GM21717 (cell line): Measurements from ENCODE around the gene GNG8.

ENCODE experiments used
- ATAC-seq: cut with Tn5 transposase; IDR thresholded peaks from one replicate; pipeline ENCODE4 v1.9.1; 2021; ENCODE audit warnings: mild to moderate bottlenecking, moderate library complexity; ENCODE audit not compliant: unreplicated experiment

GNG8 gene

DNA sequence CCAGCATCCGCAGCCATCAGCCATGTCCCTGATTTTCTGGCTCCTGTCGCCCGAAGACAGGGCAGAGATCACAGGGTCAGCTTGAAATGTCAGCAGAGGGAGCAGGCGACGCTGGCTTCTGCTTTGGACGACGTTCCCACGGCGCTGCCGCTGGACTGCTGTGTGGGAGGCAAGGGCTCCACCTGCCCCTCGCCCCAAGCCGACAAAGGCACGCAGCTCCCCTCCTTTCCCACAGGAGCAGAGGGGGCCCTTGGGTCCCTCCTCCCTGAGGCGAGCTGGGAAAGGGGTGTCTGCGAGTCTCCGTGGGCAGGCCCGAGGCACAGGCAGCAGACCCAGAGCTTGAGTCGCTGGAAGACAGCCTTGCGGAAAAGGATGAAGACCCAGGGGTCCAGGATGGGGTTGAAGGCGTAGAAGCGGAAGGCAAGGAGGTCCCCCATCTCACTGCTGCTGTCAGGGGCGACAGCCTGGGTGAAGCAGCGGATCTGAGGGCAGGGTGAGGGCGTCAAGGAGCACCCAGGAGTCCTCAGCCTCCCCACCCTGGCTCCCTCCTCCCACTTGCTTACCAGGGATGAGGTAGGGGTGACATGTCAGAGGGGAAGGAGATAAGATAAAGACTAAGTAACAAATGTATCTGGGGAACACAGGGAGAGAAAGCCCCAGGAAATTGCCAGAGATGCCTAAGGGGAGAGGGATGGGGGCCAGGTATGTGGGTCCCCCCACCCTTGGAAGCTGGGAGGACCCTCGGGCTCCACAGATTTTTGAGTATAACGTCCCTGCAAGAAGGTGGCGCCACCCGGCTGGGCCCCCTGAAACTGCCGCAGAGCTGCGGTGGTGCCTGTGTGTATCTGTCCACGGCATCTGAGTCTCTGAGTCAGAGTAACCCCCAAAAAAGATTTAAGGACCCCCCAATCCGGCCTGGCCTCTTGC is 14.5 kb downstream of the GNG8 start:
- no peak for ATAC-seq

DNA sequence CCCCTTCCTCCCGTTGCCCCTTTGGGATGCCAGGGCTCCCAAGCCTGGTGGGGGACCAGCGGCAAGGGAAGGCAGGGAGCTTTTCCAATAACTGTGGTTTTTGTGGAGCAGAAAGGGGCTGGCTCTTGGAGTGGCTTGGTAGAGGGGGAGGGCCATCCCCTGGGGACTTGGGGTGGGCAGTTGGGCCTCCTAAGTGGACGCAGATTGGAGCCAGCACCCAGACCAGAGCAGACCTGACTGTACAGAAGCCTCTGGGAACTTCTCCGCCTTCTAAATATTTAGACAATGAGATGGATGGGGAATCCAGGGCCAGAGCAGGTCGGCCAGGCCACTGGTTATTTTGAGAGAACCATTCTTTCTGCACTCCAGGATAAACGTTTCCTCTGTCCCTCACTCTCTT is 15.3 kb downstream of the GNG8 start:
- no peak for ATAC-seq

DNA sequence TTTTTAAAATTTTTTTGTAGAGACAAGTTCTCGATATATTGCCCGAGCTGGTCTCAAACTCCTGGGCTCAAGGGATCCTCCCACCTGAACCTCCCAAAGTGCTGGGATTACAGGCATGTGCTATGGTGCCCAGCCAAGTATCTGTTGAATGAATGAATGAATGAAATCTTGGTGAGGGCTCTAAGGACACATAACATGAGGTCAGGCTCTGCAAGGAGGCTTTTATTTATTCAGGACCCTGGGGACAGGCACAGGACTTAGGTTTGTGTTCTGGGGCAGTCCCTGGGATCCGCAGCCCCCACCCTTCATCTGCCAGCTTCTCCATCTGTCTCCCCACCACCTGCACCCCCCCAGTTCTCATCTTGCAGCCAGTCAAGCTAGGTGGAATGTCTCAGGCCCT is 15.7 kb downstream of the GNG8 start:
- ATAC-seq = no peak

DNA sequence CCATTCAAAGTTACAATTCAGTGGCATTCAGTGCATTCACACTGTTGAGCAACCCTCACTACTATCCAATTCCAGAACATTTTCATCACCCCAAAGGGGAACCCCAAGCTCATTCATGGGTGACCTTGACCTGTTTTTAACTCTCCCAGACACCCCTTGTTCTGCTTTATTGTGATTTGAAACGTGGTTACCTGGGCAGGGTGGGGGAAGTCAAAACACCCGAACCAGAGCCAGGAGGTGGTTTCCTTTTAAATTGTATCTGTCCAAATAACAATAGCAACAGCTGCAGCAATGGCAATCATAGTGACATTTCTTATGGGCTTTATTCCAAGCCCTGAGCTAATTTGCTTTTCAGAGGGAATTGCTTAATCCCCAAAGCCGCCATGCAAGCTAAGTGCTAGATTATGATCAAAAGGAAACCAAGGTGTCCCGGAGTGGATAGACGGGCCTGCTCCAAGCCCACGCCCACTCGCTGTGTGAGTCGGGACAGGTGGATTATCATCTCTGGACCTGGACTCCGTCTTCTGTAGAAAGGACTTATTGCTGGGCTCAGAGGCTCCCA is 17.3 kb downstream of the GNG8 start:
- peak; percentile 32 for ATAC-seq

DNA sequence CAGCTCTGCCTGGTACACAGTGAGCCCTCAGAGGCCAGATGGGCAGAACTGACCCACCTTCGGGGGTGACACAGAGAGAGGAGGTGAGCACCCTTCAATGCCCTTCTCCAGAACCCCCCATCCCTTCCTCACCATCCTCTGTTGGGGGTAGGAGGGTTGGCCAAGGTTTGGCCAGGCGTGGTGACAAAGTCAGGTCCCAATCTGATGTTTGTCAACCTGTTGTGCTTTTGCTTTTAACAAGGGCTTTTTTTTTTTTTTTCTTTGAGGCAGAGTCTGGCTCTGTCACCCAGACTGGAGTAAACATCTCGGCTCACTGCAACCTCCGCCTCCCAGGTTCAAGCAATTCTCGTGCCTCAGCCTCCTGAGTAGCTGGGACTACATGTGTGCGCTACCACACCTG is 18.4 kb downstream of the GNG8 start:
- no peak for ATAC-seq

DNA sequence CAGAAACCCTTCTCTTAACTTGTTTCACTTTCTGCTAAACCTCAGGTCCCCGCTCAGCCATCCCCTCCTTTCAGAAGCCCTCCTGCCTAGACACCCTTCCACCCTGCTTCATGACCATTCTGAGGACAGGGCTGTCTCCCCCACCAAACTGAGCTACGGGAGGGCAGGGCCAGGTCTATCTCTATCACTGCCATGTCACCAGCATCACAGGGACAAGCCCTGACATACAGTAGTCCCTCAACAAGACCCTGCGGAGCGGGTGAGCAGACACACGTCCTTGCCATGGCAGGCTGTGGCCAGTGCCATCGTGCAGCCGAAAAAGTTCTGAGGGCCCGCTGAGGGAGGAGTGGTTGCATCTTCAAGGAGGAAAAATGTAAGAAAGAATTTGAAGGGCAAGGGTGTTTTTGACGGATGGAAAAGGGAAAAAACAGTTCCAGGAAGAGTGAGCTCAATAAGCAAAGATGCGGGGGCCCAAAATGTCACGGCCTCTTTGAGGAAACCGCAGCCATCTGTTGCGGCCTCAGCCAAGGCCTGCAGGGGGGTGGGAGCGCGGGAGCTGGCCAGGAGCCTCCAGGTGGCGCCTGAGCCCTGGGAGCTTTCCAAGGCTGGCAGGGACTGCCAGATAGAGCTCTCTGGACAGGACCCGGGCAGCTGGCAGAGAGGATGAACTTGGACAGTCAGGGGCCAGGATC is 19.2 kb downstream of the GNG8 start:
- ATAC-seq = no peak

DNA sequence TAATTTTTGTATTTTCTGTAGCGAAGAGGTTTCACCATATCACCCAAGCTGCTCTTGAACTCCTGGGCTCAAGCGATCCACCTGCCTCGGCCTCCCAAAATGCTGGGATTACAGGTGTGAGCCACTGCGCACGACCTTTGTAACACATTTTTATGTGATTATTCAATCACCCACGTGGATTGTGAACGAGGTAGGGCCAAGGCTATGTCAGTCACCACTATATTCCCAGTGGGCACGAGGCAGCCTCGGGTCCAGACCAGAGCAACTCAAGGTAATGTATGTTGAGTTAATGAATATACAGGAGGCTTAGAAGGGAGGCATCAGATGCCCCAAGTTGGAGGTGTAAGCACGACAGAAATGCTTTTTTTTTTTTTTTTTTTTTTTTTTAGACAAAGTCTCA is 20.0 kb downstream of the GNG8 start:
- no peak for ATAC-seq

DNA sequence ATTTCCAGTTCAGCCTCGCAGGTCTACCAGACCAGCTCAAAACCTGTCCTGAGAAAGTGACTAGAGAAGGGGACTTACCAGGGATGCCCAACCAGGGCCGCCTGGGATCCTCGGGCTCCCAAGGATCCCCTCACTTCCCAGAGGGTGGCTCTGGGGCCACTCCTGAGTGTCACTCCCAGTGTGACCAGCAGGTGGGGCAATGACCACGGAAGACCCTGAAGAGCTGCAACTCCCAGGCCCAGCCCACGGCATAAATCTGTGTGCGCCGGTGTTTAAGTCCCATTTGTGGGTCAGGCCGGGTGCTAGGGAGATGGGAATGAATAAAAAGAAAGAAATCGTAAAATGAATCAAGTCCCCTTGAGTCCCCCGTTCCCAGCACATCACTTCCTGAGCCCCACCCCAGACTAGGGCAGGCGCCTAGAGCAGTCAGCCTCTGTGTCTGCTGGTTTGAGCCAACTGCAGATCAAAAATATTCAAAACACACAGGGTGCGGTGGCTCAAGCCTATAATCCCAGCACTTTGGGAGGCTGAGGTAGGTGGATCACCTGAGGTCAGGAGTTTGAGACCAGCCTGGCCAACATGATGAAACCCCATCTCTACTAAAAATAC is 21.8 kb downstream of the GNG8 start:
- ATAC-seq = peak; percentile 34

DNA sequence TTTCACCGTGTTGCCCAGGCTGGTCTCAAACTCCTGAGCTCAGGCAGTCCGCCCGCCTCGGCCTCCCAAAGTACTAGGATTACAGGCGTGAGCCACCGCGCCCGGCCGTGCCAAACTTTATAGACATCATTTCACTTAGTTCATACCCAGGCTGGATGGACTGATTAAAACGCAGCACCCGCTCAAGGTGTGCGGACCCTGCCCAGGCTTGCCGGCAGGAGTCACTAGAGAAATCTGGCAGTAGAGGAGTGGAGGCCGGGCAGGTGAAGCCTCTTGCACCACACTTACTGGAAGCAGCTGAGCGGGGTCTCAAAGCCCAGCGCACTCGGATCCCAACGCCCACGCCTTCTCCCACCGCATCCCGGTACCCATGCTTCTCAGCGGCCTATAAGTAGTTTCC is 22.5 kb downstream of the GNG8 start:
- no peak for ATAC-seq

DNA sequence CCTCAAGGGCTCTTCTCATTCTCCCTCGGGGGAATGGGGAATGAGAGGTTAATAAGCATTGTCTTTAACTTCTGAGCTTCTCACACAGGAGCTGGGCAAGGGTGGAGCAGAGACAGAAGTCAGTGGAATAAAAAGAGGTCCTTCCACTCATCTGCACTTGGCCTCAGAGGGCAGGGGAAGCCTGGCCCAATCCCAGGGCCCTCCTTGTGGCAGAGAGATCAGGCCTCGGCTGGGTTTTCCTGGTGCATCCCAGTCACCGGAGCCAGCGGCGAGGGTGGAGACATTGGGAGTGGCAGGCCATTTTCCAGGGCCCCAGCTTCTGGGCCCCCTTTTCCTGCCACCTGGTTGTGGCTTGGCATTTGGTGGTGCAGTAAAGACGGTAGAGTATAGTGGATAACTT is 24.2 kb downstream of the GNG8 start:
- ATAC-seq = no peak

DNA sequence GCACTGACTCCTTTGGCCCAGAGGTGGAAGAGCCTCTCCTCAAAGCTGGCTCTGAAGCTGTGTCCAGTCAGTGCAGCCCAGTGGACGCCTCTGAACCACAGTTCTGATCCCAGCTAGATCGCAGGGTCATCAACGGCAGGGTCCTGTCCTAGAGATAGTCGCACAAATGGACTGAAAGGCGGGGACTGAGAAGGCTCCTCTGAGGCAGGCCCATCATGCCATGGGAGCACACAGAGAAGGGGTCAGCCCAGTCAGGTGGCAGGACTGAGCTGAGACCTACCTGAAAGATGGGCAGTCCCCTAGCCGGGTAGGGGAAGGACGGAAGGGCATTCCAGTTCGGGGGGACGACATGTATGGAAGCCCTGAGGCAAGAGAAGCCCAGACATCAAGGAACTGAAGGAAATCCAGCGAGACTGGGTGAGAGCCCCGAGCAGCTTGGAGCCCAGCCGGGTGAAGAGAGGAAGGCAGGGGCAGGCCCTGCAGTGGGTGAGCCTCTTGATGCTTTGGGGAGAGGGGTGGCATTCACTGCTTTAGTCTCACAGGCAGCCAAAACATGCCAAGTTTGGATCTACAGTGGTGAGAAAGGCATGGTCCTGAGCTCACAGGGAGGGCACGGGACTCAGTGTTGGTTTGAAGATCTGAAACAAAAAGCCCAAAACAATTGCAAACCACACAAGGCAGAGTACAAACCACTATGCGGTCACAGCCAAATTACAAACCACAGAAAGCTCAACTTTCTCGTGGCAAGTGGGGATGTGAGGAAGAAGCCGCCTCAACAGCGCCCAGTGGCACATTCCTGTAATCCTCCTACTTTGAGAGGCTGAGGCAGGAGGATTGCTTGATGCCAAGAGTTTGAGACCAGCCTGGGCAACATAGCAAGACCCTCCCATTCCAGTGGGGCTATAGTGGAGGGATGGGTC is 24.9 kb downstream of the GNG8 start:
- no peak for ATAC-seq

DNA sequence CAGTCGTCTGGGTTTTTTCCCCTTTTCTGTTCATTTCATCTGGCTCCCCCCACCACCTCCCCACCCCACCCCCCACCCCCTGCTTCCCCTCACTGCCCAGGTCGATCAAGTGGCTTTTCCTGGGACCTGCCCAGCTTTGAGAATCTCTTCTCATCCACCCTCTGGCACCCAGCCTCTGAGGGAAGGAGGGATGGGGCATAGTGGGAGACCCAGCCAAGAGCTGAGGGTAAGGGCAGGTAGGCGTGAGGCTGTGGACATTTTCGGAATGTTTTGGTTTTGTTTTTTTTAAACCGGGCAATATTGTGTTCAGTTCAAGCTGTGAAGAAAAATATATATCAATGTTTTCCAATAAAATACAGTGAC is 25.6 kb downstream of the GNG8 start:
- no peak for ATAC-seq

DNA sequence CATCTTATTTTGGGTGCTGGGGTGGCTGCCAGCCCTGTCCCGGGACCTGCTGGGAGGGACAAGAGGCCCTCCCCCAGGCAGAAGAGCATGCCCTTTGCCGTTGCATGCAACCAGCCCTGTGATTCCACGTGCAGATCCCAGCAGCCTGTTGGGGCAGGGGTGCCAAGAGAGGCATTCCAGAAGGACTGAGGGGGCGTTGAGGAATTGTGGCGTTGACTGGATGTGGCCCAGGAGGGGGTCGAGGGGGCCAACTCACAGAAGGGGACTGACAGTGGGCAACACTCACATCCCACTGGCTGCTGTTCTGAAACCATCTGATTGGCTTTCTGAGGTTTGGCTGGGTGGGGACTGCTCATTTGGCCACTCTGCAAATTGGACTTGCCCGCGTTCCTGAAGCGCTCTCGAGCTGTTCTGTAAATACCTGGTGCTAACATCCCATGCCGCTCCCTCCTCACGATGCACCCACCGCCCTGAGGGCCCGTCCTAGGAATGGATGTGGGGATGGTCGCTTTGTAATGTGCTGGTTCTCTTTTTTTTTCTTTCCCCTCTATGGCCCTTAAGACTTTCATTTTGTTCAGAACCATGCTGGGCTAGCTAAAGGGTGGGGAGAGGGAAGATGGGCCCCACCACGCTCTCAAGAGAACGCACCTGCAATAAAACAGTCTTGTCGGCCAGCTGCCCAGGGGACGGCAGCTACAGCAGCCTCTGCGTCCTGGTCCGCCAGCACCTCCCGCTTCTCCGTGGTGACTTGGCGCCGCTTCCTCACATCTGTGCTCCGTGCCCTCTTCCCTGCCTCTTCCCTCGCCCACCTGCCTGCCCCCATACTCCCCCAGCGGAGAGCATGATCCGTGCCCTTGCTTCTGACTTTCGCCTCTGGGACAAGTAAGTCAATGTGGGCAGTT is 26.2 kb downstream of the GNG8 start:
- ATAC-seq = no peak

DNA sequence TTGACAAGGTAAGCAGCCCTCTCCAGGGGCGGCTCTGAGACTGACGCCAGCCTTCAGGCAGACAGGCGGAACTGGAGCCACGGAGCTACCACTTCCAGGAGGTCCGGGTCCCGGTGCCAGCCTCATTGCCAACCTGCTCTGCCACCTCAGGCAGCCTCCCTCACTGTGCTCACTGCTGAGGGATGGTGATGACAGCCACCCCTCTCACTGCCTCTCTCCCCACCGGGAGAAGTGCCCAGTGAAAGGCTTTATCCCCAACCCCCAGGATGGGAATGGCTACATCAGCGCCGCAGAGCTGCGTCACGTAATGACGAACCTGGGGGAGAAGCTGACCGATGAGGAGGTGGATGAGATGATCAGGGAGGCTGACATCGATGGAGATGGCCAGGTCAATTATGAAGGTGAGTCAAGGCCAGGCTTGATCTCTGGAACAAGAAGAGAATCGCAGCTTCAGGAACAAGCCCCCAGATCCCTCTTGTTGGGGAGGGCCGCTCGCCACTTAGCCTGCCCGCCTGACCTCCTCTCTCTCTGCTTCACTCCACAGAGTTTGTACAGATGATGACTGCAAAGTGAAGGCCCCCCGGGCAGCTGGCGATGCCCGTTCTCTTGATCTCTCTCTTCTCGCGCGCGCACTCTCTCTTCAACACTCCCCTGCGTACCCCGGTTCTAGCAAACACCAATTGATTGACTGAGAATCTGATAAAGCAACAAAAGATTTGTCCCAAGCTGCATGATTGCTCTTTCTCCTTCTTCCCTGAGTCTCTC is 27.2 kb downstream of the GNG8 start:
- ATAC-seq = no peak

DNA sequence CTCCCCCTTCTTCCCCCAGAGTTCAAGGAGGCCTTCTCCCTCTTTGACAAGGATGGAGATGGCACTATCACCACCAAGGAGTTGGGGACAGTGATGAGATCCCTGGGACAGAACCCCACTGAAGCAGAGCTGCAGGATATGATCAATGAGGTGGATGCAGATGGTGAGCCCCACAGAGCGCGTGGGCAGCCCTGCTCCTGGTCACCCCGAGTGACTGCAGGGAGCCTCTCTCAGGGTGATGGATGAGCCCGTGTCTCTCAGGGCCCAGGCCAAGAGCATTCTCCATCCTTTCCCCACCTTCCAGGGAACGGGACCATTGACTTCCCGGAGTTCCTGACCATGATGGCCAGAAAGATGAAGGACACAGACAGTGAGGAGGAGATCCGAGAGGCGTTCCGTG is 27.8 kb downstream of the GNG8 start:
- no peak for ATAC-seq

DNA sequence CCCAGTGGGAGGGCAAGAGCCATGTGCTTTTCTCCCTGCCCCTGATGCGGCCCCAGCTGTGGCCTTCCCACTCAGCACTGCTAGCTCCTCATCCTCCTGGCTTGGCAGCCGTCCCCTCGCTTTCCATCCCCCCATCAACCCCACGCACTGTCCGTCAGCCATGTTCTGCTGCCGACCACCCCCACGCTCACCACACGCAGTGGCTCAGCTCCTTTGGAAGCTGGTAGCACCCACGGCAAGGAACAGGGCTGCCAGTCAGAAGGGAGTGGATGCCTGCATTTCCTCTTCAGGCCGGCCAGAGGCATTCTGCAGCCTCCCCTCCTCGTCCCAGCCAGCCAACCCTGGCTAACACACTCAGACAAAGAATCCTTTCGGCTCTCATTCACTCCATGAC is 28.6 kb downstream of the GNG8 start:
- no peak for ATAC-seq

DNA sequence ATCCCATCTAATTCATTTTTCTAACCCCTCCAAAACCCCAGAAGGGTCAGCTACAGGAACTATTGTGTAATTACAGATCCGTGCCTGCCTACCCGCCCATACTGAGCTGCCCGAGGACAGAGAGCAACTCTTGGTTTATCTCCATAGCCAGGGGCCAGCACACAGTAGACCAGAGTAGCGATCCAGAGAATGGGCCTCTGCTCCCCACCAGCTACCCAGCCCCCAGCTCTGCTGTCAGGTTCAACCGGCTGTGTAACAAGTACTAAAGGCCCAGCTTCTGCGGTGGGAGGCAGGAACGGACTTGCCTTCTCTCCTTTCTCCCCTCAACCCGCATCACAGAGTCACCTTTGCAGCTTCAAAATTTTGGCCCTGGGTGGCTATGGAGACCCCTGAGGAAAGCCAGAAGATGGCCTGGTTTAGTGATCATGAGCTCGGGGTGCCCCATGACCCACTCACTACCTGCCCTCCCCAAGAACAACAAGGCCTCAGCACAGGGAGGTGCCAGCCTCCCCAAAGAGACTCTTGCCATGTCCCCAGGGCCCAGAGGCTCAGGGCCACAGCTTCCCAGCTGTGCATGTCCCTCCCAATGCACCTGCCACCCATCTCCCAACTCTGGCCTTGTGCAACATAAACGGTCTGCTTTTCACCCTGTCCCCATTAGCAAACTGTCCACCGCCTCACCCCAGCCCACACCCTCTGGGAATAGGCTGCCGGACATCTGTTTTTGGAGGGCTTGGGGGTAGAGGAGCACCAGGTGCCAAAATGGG is 29.1 kb downstream of the GNG8 start:
- no peak for ATAC-seq

DNA sequence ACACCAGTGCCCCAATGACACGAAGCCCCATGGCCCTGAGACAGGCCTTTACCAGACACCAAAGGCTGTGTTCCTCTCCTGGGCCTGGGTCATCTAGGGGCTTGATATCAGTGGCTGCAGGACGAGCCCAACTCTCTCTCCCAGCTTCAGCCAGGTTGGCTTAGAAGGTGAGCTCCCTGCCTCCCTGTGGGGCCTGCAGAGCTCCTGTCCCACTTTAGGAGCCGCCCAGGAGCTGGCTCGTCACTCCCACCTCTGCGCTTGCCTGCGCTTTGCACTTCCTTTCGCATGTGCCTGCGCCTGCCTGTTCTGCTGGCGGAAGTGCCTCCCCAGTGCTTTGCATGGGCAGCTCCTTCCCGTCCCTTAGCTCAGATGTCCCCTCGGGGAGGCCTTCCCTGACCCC is 30.0 kb downstream of the GNG8 start:
- no peak for ATAC-seq
